Left colon (tissue), 2 donors: ENCODE results near the gene RTL3. TPM values are rescaled to one million over a fixed set of nuclear protein-coding genes. Genes with fewer than 3 reads are reported as not detected.
A peak's percentile ranks its signal among the peaks of the same experiment; 100 is the strongest.
"Not testable (repeated sequence)": the region's sequence is repeated elsewhere in the genome, so short reads cannot be mapped to it uniquely, and the experiment has no call there.

Experiments used
- ATAC-seq: fragments of 200-7000 bp; cut with Tn5 transposase; one replicate; pipeline ENCODE4 v1.9.1; 2020; ENCODE audit warnings: mild to moderate bottlenecking, moderate library complexity
- DNase-seq, 2 donors: peaks; one replicate each; pipeline ENCODE4 v3.0.0-alpha.2; 2020
- intact Hi-C, 2 donors: fragments of 100-400 bp; cut with DNase I in 1 of 2; cut with micrococcal nuclease in 1 of 2; formaldehyde crosslinking; loops; one replicate each; pipeline versions ENCODE4 v1.11.2 to v1.14.0; 2022; cut with DNase I, micrococcal nuclease
- long read RNA-seq: library from polyadenylated mRNA; unstranded; transcript quantifications from one replicate; pipeline ENCODE4 v2.0.0, GENCODE V29; 2021
- total RNA-seq, 2 donors: library from RNA; stranded (reverse); fragmentation: NEBNext Ultra II Directional; extraction: Animal tissue kit (Norgen Biotek cat#: 25700); gene quantifications; one replicate each; pipeline ENCODE4 v1.2.1, GENCODE V29; 2021
- donor health status: DM: no; HTN: no; CAD: no.
- donor health status: DM: yes; HTN: yes; CAD: no.

Gene RTL3
- total RNA-seq, result under 1 TPM in 1 of 2 donors, not detected in 1; 0.08 TPM
- long read RNA-seq, result 0 reads

GRCh38 chrX:78658845-78659744 is at the start of gene RTL3:
TSS of gene RTL3 (minus strand) at chrX:78659328. CDS start at chrX:78658420, 908 bp downstream.
- ATAC-seq (no peak), DNase-seq (no peak)
- intact Hi-C loops, result no loop called here

- DNase-seq (no peak), ATAC-seq (no peak)
- intact Hi-C loops, result no loop called here
Observed at GRCh38 chrX:78708816-78709215, 49.7 kb upstream of the RTL3 start.

- ATAC-seq (peak; percentile 39), DNase-seq (no peak)
- intact Hi-C loops, result no loop called here
Observed at GRCh38 chrX:78708262-78708661, 49.1 kb upstream of the RTL3 start.

- DNase-seq (no peak), ATAC-seq (no peak)
- intact Hi-C loops, result no loop called here
Observed at GRCh38 chrX:78706071-78706470, 46.9 kb upstream of the RTL3 start.

- intact Hi-C loops, result no loop called here
- DNase-seq (no peak), ATAC-seq (no peak)
Observed at GRCh38 chrX:78693536-78693935, 34.4 kb upstream of the RTL3 start.

GRCh38 chrX:78693012-78693411 is 33.9 kb upstream of the RTL3 start:
- intact Hi-C loops, result no loop called here
- no peak for ATAC-seq

GRCh38 chrX:78687586-78687985 is 28.5 kb upstream of the RTL3 start:
- intact Hi-C loops, result no loop called here
- no peak for DNase-seq
- ATAC-seq, result no peak

More at GRCh38 chrX:78693012-78693411, 33.9 kb upstream of the RTL3 start:
- DNase-seq, result no peak

GRCh38 chrX:78673246-78673645 is 14.1 kb upstream of the RTL3 start:
- ATAC-seq, result no peak
- DNase-seq, result no peak
- intact Hi-C loops, result no loop called here

GRCh38 chrX:78665342-78665741 is 6.2 kb upstream of the RTL3 start:
- no peak for ATAC-seq

GRCh38 chrX:78661836-78662235 is 2.7 kb upstream of the RTL3 start:
- ATAC-seq (no peak), DNase-seq (no peak)
- intact Hi-C loops, result no loop called here

More at GRCh38 chrX:78665342-78665741, 6.2 kb upstream of the RTL3 start:
- intact Hi-C loops, result no loop called here
- DNase-seq, result no peak

GRCh38 chrX:78659955-78660354 is 827 bp upstream of the RTL3 start:
- no peak for ATAC-seq
- intact Hi-C loops, result no loop called here
- no peak for DNase-seq

- no peak for ATAC-seq
- intact Hi-C loops, result no loop called here
- DNase-seq, result no peak
Observed at GRCh38 chrX:78658414-78658813, 714 bp downstream of the RTL3 start.

- DNase-seq (no peak), ATAC-seq (no peak)
- intact Hi-C loops, result no loop called here
Observed at GRCh38 chrX:78655642-78656041, 3.5 kb downstream of the RTL3 start.

GRCh38 chrX:78653118-78653822 is 5.9 kb downstream of the RTL3 start:
- ATAC-seq, result no peak

GRCh38 chrX:78650906-78651437 is 8.2 kb downstream of the RTL3 start:
- intact Hi-C loops, result no loop called here
- ATAC-seq (no peak), DNase-seq (no peak)

More at GRCh38 chrX:78653118-78653822, 5.9 kb downstream of the RTL3 start:
- no peak for DNase-seq
- intact Hi-C loops, result no loop called here

GRCh38 chrX:78643874-78644273 is 15.3 kb downstream of the RTL3 start:
- ATAC-seq, result no peak
- intact Hi-C loops, result no loop called here
- DNase-seq, result no peak

GRCh38 chrX:78643096-78643495 is 16.0 kb downstream of the RTL3 start:
- DNase-seq, result no peak
- ATAC-seq, result no peak
- intact Hi-C loops, result no loop called here

GRCh38 chrX:78636096-78636495 is 23.0 kb downstream of the RTL3 start:
- DNase-seq, intact Hi-C loops, ATAC-seq: not testable (repeated sequence)

- DNase-seq, result no peak
Observed at GRCh38 chrX:78624962-78625909, 33.9 kb downstream of the RTL3 start.

More at GRCh38 chrX:78624962-78625909, 33.9 kb downstream of the RTL3 start:
- ATAC-seq, result no peak
- intact Hi-C loops, result no loop called here
